A549 treated with Mapracorat at 1 μM for 4 hours (cell line): ENCODE data around the gene CALM1. TPM values are rescaled to one million over a fixed set of nuclear protein-coding genes. Genes with fewer than 3 reads are reported as not detected.

Experiments
- total RNA-seq: library from RNA; stranded (reverse); fragments of 200-300 nt; extraction: Qiagen RNA extraction; gene quantifications from 5 replicates; pipeline ENCODE4 v1.2.3, GENCODE V29; 2022

The CALM1 gene
- total RNA-seq = 311 to 356 TPM (median 333 TPM) in 5 replicates

GRCh38 chr14:90396341-90397339 is at the start of gene CALM1:
Gene CALM1 (plus strand): TSS chr14:90397029. CDS start chr14:90397231, 202 bp downstream.

Other genes starting within 250 kb of the CALM1 start
- gene PSMC1, start 140.5 kb upstream of the CALM1 start, total RNA-seq = 216 to 351 TPM (median 227 TPM) in 5 replicates
- 7.8 to 9.9 TPM (median 8.7 TPM) in 5 replicates for gene NRDE2, start 65.1 kb upstream of the CALM1 start, total RNA-seq